ENCODE results near the gene MAP2K3.
"Not testable (repeated sequence)": the region's sequence is repeated elsewhere in the genome, so short reads cannot be mapped to it uniquely, and the experiment has no call there.

- TF ChIP-seq, protein P1, sequence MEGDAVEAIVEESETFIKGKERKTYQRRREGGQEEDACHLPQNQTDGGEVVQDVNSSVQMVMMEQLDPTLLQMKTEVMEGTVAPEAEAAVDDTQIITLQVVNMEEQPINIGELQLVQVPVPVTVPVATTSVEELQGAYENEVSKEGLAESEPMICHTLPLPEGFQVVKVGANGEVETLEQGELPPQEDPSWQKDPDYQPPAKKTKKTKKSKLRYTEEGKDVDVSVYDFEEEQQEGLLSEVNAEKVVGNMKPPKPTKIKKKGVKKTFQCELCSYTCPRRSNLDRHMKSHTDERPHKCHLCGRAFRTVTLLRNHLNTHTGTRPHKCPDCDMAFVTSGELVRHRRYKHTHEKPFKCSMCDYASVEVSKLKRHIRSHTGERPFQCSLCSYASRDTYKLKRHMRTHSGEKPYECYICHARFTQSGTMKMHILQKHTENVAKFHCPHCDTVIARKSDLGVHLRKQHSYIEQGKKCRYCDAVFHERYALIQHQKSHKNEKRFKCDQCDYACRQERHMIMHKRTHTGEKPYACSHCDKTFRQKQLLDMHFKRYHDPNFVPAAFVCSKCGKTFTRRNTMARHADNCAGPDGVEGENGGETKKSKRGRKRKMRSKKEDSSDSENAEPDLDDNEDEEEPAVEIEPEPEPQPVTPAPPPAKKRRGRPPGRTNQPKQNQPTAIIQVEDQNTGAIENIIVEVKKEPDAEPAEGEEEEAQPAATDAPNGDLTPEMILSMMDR (conservative IDR thresholded peaks at IDR 0.05; ENCODE audit: low read length) = not testable (repeated sequence)
- not testable (repeated sequence) for TF ChIP-seq EZH2phosphoT487 (IDR thresholded peaks at IDR 0.05; ENCODE audit: borderline replicate concordance, low read depth, low read length)
These were observed 52.2 kb downstream of the MAP2K3 start for GRCh38 chr17:21336541-21337294.
